Measurements from ENCODE around the gene ZBTB2. TPM values are rescaled to one million over a fixed set of nuclear protein-coding genes. Genes with fewer than 3 reads are reported as not detected.
A peak's percentile ranks its signal among the peaks of the same experiment; 100 is the strongest.

Gene ZBTB2
- total RNA-seq, 1 experiment from 2014 or later: 14.3 TPM

- Mint-ChIP-seq H3K9me3 (no peaks in the 10 kb centered on the region; the same call in 1 of the 2 replicates), H3K4me3 (peak overlapping the region; percentile 76), H3K27ac (no peak overlapping the region), H3K36me3 (0 out of 2 replicates have a peak, but pooled peaks cover 3% of the 10 kb centered on the region), H3K4me1 (peaks cover 24% of the 10 kb centered on the region), H3K27me3 (ENCODE audit: low read depth) (peaks cover 12% of the 10 kb centered on the region; the same call in 1 of the 2 replicates)
- CTCF ChIA-PET: interaction anchor here (0.6 to 4.2 kb wide), 53 partner anchors 10 to 508 kb away, joined by 3 to 93 read pairs (median 5); partner anchors contain the start of gene AKAP12
- POLR2A ChIA-PET: interaction anchor here (0.7 to 2.6 kb wide), 3 partner anchors 66 to 320 kb away, joined by 3 to 18 read pairs (median 4); partner anchors contain the start of gene AKAP12
- ATAC-seq: no peak
- DNase-seq (ENCODE audit: low spot score): no peak
- TF ChIP-seq GABPB1 (CRISPR knock-in tag; IDR thresholded peaks at IDR 0.05) (0 out of 2 replicates have a peak, but pooled peaks have one; percentile 1), NFATC4 (CRISPR knock-in tag; IDR thresholded peaks at IDR 0.05) (no peak), CREM (CRISPR knock-in tag; IDR thresholded peaks at IDR 0.05) (0 out of 2 replicates have a peak, but pooled peaks have one; percentile 2), GTF2I (CRISPR knock-in tag; conservative IDR thresholded peaks at IDR 0.05) (no peak)
Measured at GRCh38 chr6:151324488-151324825, 66.9 kb downstream of the ZBTB2 start.

- DNase-seq (ENCODE audit: low spot score) (peak; percentile 90), ATAC-seq (peak; percentile 88)
- Mint-ChIP-seq H3K27ac (peak overlapping the region; percentile 47; the same call in 1 of the 2 replicates), H3K4me1 (peaks cover 24% of the 10 kb centered on the region), H3K36me3 (0 out of 2 replicates have a peak, but pooled peaks cover 3% of the 10 kb centered on the region), H3K4me3 (peak overlapping the region; percentile 76), H3K9me3 (no peaks in the 10 kb centered on the region; the same call in 1 of the 2 replicates), H3K27me3 (ENCODE audit: low read depth) (peaks cover 12% of the 10 kb centered on the region; the same call in 1 of the 2 replicates)
- POLR2A ChIA-PET: interaction anchor here (0.7 to 2.6 kb wide), 3 partner anchors 66 to 320 kb away, joined by 3 to 18 read pairs (median 4); partner anchors contain the start of gene AKAP12
- no peak for TF ChIP-seq RORB (CRISPR knock-in tag; IDR thresholded peaks at IDR 0.05)
- peak; percentile 97 for TF ChIP-seq CTCF (IDR thresholded peaks at IDR 0.05)
- 0 out of 2 replicates have a peak, but pooled peaks have one; percentile 34 for TF ChIP-seq HMGXB4 (CRISPR knock-in tag; IDR thresholded peaks at IDR 0.05)
- peak; percentile 37; the same call in 1 of the 2 replicates for TF ChIP-seq CREM (CRISPR knock-in tag; IDR thresholded peaks at IDR 0.05)
- TF ChIP-seq GABPB1 (CRISPR knock-in tag; IDR thresholded peaks at IDR 0.05): peak; percentile 23; the same call in 1 of the 2 replicates
- TF ChIP-seq PRDM15 (CRISPR knock-in tag; IDR thresholded peaks at IDR 0.05): peak; percentile 54; the same call in 1 of the 2 replicates
- no peak for TF ChIP-seq SMAD4 (CRISPR knock-in tag; IDR thresholded peaks at IDR 0.05)
- 0 out of 2 replicates have a peak, but pooled peaks have one; percentile 23 for TF ChIP-seq ETV6 (CRISPR knock-in tag; IDR thresholded peaks at IDR 0.05)
- CTCF ChIA-PET: interaction anchor here (0.6 to 4.2 kb wide), 59 partner anchors 10 to 507 kb away, joined by 3 to 93 read pairs (median 5); partner anchors contain the start of gene AKAP12
Measured at GRCh38 chr6:151323791-151324487, 67.4 kb downstream of the ZBTB2 start.

- ChIA-PET POLR2A (no interaction called here), CTCF (interaction anchor here (4.1 kb wide), 1 partner anchor 12 kb away, joined by 46 read pairs; no protein-coding TSS in a partner anchor)
- no peaks in the 10 kb centered on the region; the same call in 1 of the 2 replicates for H3K9me3 Mint-ChIP-seq
- H3K4me1 Mint-ChIP-seq: peaks cover 24% of the 10 kb centered on the region
- 0 out of 2 replicates have a peak, but pooled peaks cover 3% of the 10 kb centered on the region for H3K36me3 Mint-ChIP-seq
- ATAC-seq (no peak), DNase-seq (ENCODE audit: low spot score) (no peak)
- peaks cover 12% of the 10 kb centered on the region; the same call in 1 of the 2 replicates for H3K27me3 Mint-ChIP-seq (ENCODE audit: low read depth)
- TF ChIP-seq OVOL2 (CRISPR knock-in tag; IDR thresholded peaks at IDR 0.05; ENCODE audit: borderline replicate concordance) (no peak), IRF2 (CRISPR knock-in tag; IDR thresholded peaks at IDR 0.05; ENCODE audit: borderline replicate concordance, low read depth) (no peak), ZNF396 (CRISPR knock-in tag; IDR thresholded peaks at IDR 0.05; ENCODE audit: borderline replicate concordance) (no peak)
- H3K27ac Mint-ChIP-seq: no peak overlapping the region
- H3K4me3 Mint-ChIP-seq: no peak overlapping the region
Measured at GRCh38 chr6:151322570-151322969, 68.8 kb downstream of the ZBTB2 start.
